Spleen (tissue), 11 donors: ENCODE data around the gene ATF4. TPM values are rescaled to one million over a fixed set of nuclear protein-coding genes. Genes with fewer than 3 reads are reported as not detected.

ENCODE experiments used
- DNase-seq: peaks from one replicate; pipeline ENCODE4 v3.0.0-alpha.2; 2020
- H3K27ac ChIP-seq, 8 donors: fragments of 200-600 bp; sonication (generic) in 7 of 8; 1 replicate in 4 of 8; 2 replicates in 4 of 8; pipeline versions ENCODE4 v1.5.0 to v1.8.0; 2016 to 2021; ENCODE audit warnings: inconsistent platforms in 4 of 8, mild to moderate bottlenecking in 4 of 8, moderate library complexity in 1 of 8
- H3K27me3 ChIP-seq, 7 donors: fragments of 200-600 bp; sonication (generic) in 6 of 7; replicated peaks in 1 of 7; 1 replicate in 4 of 7; 2 replicates in 3 of 7; pipeline versions ENCODE4 v1.5.0 to v1.8.0; 2016 to 2021; ENCODE audit warnings: inconsistent platforms in 3 of 7, mild to moderate bottlenecking in 1 of 7
- H3K36me3 ChIP-seq, 6 donors: fragments of 200-600 bp; sonication (generic) in 5 of 6; 1 replicate in 4 of 6; 2 replicates in 2 of 6; pipeline versions ENCODE4 v1.5.0 to v1.8.0; 2016 to 2021; ENCODE audit warnings: inconsistent platforms in 2 of 6
- H3K4me1 ChIP-seq, 6 donors: fragments of 200-600 bp; sonication (generic) in 5 of 6; 1 replicate in 3 of 6; 2 replicates in 3 of 6; pipeline versions ENCODE4 v1.5.0 to v1.8.0; 2016 to 2021; ENCODE audit warnings: inconsistent platforms in 3 of 6
- H3K4me3 ChIP-seq, 8 donors: fragments of 200-600 bp; sonication (generic) in 7 of 8; 1 replicate in 4 of 8; 2 replicates in 4 of 8; pipeline versions ENCODE4 v1.5.0 to v1.8.0; 2016 to 2021; ENCODE audit warnings: inconsistent platforms in 4 of 8, mild to moderate bottlenecking in 4 of 8, moderate library complexity in 2 of 8
- H3K9me3 ChIP-seq, 8 donors: fragments of 200-600 bp; sonication (generic) in 7 of 8; 1 replicate in 4 of 8; 2 replicates in 4 of 8; pipeline versions ENCODE4 v1.5.0 to v1.8.0; 2016 to 2021; ENCODE audit warnings: inconsistent platforms in 4 of 8
- CTCF ChIP-seq, 11 experiments: fragments of 200-600 bp in 7 of 11; fragments of 450-650 bp in 4 of 11; sonication (generic) in 4 of 11; IDR thresholded peaks in 8 of 11; conservative IDR thresholded peaks in 3 of 11; 1 replicate in 7 of 11; 2 replicates in 4 of 11; pipeline versions ENCODE4 v1.4.0 to v1.8.0; 2016 to 2021; ENCODE audit warnings: antibody characterized with exemption in 11 of 11, inconsistent platforms in 4 of 11, mild to moderate bottlenecking in 1 of 11
- POLR2A ChIP-seq, 3 donors: fragments of 450-650 bp; IDR thresholded peaks; one replicate each; pipeline ENCODE4 v1.5.1; 2017; ENCODE audit warnings: antibody characterized with exemption in 3 of 3, mild to moderate bottlenecking in 1 of 3
- POLR2AphosphoS5 ChIP-seq, 3 donors: sonication (generic); formaldehyde crosslinking; IDR thresholded peaks; one replicate each; pipeline ENCODE4 v1.5.1; 2017; ENCODE audit warnings: antibody characterized with exemption in 3 of 3
- WGBS, 5 donors: extraction: QIAGEN DNeasy Blood & Tissue Kit in 3 of 5; methylation state at CpG; one replicate each; pipeline versions ENCODE4 v1.1.5 to v1.1.7; 2013 to 2018; 5-methylcytosine and 5-hydroxymethylcytosine counted together
- intact Hi-C: fragments of 100-400 bp; cut with DNase I; formaldehyde crosslinking; loops from one replicate; pipeline ENCODE4 v1.15.0; 2023; ENCODE audit warnings: low total_unique reads
- polyA plus RNA-seq, 3 donors: library from polyadenylated mRNA; stranded (reverse); fragments of 200-250 nt; gene quantifications; one replicate each; pipeline ENCODE4 v1.2.1, GENCODE V29; 2013
- total RNA-seq, 7 donors: library from RNA; depleted of rRNA in 3 of 7; stranded (reverse); fragments of >200 nt in 3 of 7; fragmentation: NEBNext Ultra II Directional in 4 of 7; extraction: Animal tissue kit (Norgen Biotek cat#: 25700) in 4 of 7; gene quantifications; one replicate each; pipeline versions ENCODE4 v1.1.0 to v1.2.1, GENCODE V29; 2016 to 2021
- donor health status: healthy with polysubstance abuse.
- donor health status: DM: no; HTN: no; CAD: no; lungs with moderate emphysema.
- donor health status: DM: no; HTN: no; CAD: no.
- donor health status: Bipolar disorder and iron deficiency.
- donor health status: healthy.
- donor health status: DM: no; HTN: no; CAD: no.
- donor health status: DM: yes; HTN: yes; CAD: no.

The ATF4 gene
- total and polyA plus RNA-seq, 10 donors, result 190 to 414 (median 274) TPM

GRCh38 chr22:39476664-39477063 is 43.7 kb upstream of the ATF4 start:
- Histone ChIP-seq H3K4me1 (peaks cover 12 to 39% (median 18%) of the 10 kb centered on the region in 6 donors), H3K36me3 (peaks cover 0 to 9% (median 0%) of the 10 kb centered on the region in 6 donors), H3K9me3 (no peaks in the 10 kb centered on the region), H3K27me3 (no peaks in the 10 kb centered on the region), H3K27ac (no peak overlapping the region), H3K4me3 (no peak overlapping the region)
- no peak for DNase-seq
- intact Hi-C loops, result no loop called here
- TF ChIP-seq POLR2A (IDR thresholded peaks at IDR 0.05) (no peak), POLR2AphosphoS5 (IDR thresholded peaks at IDR 0.05) (no peak)
- WGBS, 5 donors, result 84 to 98% (median 87%) methylated on average over 10 to 13 of the region's 13 CpGs

GRCh38 chr22:39477542-39477941 is 42.8 kb upstream of the ATF4 start:
- Histone ChIP-seq H3K4me1 (peaks cover 3 to 31% (median 10%) of the 10 kb centered on the region in 6 donors), H3K4me3 (no peak overlapping the region), H3K27me3 (no peaks in the 10 kb centered on the region), H3K27ac (no peak overlapping the region), H3K9me3 (no peaks in the 10 kb centered on the region), H3K36me3 (peaks cover 0 to 9% (median 0%) of the 10 kb centered on the region in 6 donors)
- no peak for DNase-seq
- intact Hi-C loops, result no loop called here
- TF ChIP-seq POLR2AphosphoS5 (IDR thresholded peaks at IDR 0.05), result no peak
- WGBS, 5 donors, result 92 to 97% (median 93%) methylated on average over 9 of the region's 9 CpGs

- DNase-seq, result no peak
- Histone ChIP-seq H3K9me3 (no peaks in the 10 kb centered on the region), H3K4me3 (no peak overlapping the region), H3K27ac (no peak overlapping the region), H3K27me3 (no peaks in the 10 kb centered on the region), H3K36me3 (peaks cover 0 to 9% (median 0%) of the 10 kb centered on the region in 6 donors), H3K4me1 (peaks cover 0 to 21% (median under 1%) of the 10 kb centered on the region in 6 donors)
- TF ChIP-seq POLR2A (IDR thresholded peaks at IDR 0.05) (no peak), CTCF (IDR thresholded peaks at IDR 0.05 in 8 of 11, conservative IDR thresholded peaks at IDR 0.05 in 3 of 11) (no peak), POLR2AphosphoS5 (IDR thresholded peaks at IDR 0.05) (no peak)
- WGBS, 5 donors, result 80 to 91% (median 83%) methylated on average over 6 to 9 of the region's 9 CpGs
- intact Hi-C loops, result no loop called here
Measured at GRCh38 chr22:39478441-39478850, 41.9 kb upstream of the ATF4 start.

GRCh38 chr22:39479254-39479653 is 41.1 kb upstream of the ATF4 start:
- Histone ChIP-seq H3K36me3 (peaks cover 0 to 9% (median 0%) of the 10 kb centered on the region in 6 donors), H3K9me3 (no peaks in the 10 kb centered on the region), H3K4me3 (no peak overlapping the region), H3K4me1 (peaks cover 0 to 13% (median 0%) of the 10 kb centered on the region in 6 donors), H3K27me3 (no peaks in the 10 kb centered on the region), H3K27ac (no peak overlapping the region)
- TF ChIP-seq POLR2A (IDR thresholded peaks at IDR 0.05), result no peak
- TF ChIP-seq POLR2AphosphoS5 (IDR thresholded peaks at IDR 0.05), result no peak
- TF ChIP-seq CTCF (IDR thresholded peaks at IDR 0.05 in 8 of 11, conservative IDR thresholded peaks at IDR 0.05 in 3 of 11), result no peak
- no peak for DNase-seq
- intact Hi-C loops, result no loop called here
- 73 to 88% (median 83%) methylated on average over 3 of the region's 3 CpGs for WGBS, 5 donors

GRCh38 chr22:39480557-39480956 is 39.8 kb upstream of the ATF4 start:
- Histone ChIP-seq H3K27ac (no peak overlapping the region), H3K27me3 (no peaks in the 10 kb centered on the region), H3K36me3 (peaks cover 0 to 9% (median 0%) of the 10 kb centered on the region in 6 donors), H3K9me3 (no peaks in the 10 kb centered on the region), H3K4me1 (peaks cover 0 to 3% (median 0%) of the 10 kb centered on the region in 6 donors), H3K4me3 (no peak overlapping the region)
- no peak for DNase-seq
- intact Hi-C loops, result no loop called here
- WGBS, 5 donors, result 29 to 83% (median 69%) methylated on average over 1 of the region's 1 CpG; no CpG with 5 or more reads in 1 of the 5 donors
- TF ChIP-seq POLR2A (IDR thresholded peaks at IDR 0.05), result no peak
- no peak for TF ChIP-seq CTCF (IDR thresholded peaks at IDR 0.05 in 8 of 11, conservative IDR thresholded peaks at IDR 0.05 in 3 of 11)
- no peak for TF ChIP-seq POLR2AphosphoS5 (IDR thresholded peaks at IDR 0.05)
